MCF 10A (cell line): ENCODE data around the gene GDPD5. TPM values are rescaled to one million over a fixed set of nuclear protein-coding genes. Genes with fewer than 3 reads are reported as not detected.

Experiments used
- BruUV-seq: library from RNA; stranded (reverse); fragments of 400-500 nt; replicated peaks from 2 replicates; lab custom pipeline; 2021; lab: Mats Ljungman, UMichigan
- CTCF ChIA-PET: fragments of 300-600 bp; sonication (Branson Sonifier 250); formaldehyde crosslinking; extraction: SDS; loops from one replicate; lab custom pipeline; 2021; ENCODE audit warnings: antibody characterized with exemption, inconsistent platforms; lab: Yijun Ruan, JAX
- POLR2A ChIA-PET: fragments of 300-600, 350-650 bp; sonication (Branson Sonifier 250); formaldehyde crosslinking; extraction: SDS; loops from one replicate; lab custom pipeline; 2020; ENCODE audit warnings: antibody characterized with exemption, inconsistent platforms; lab: Yijun Ruan, JAX
- DNase-seq: peaks from one replicate; pipeline ENCODE4 v3.0.0-alpha.2; 2018; ENCODE audit not compliant: unreplicated experiment
- H3K27ac Mint-ChIP-seq: one replicate; pipeline ENCODE4 v1.8.0; 2022; ENCODE audit warnings: mild to moderate bottlenecking, low read depth, mixed read lengths; ENCODE audit not compliant: unreplicated experiment
- H3K27me3 Mint-ChIP-seq: one replicate; pipeline ENCODE4 v1.8.0; 2022; ENCODE audit warnings: mixed read lengths; ENCODE audit not compliant: insufficient read depth, unreplicated experiment
- H3K36me3 Mint-ChIP-seq: one replicate; pipeline ENCODE4 v1.8.0; 2022; ENCODE audit warnings: mild to moderate bottlenecking, moderate library complexity, mixed read lengths; ENCODE audit not compliant: insufficient read depth, unreplicated experiment
- H3K4me1 Mint-ChIP-seq: one replicate; pipeline ENCODE4 v1.8.0; 2022; ENCODE audit warnings: mixed read lengths; ENCODE audit not compliant: insufficient read depth, unreplicated experiment
- H3K4me3 Mint-ChIP-seq: one replicate; pipeline ENCODE4 v1.8.0; 2022; ENCODE audit warnings: mild to moderate bottlenecking, moderate library complexity, mixed read lengths; ENCODE audit not compliant: unreplicated experiment
- H3K9me3 Mint-ChIP-seq: one replicate; pipeline ENCODE4 v1.8.0; 2022; ENCODE audit warnings: mixed read lengths; ENCODE audit not compliant: unreplicated experiment
- intact Hi-C: fragments of 100-400 bp; cut with micrococcal nuclease; formaldehyde crosslinking; loops from 2 replicates; pipeline ENCODE4 v1.14.1; 2022
- total RNA-seq: library from RNA; stranded (reverse); gene quantifications from 2 replicates; pipeline ENCODE4 v1.2.3, GENCODE V29; 2022
- TF ChIP-seq, protein P1 (sequence below): fragments of 200-600 bp; IDR thresholded peaks from one replicate; pipeline ENCODE4 v1.8.0; 2022; ENCODE audit warnings: antibody characterized with exemption, mild to moderate bottlenecking; ENCODE audit not compliant: unreplicated experiment

The GDPD5 gene
- total RNA-seq, 1 experiment from 2014 or later: 5.6 TPM

DNA sequence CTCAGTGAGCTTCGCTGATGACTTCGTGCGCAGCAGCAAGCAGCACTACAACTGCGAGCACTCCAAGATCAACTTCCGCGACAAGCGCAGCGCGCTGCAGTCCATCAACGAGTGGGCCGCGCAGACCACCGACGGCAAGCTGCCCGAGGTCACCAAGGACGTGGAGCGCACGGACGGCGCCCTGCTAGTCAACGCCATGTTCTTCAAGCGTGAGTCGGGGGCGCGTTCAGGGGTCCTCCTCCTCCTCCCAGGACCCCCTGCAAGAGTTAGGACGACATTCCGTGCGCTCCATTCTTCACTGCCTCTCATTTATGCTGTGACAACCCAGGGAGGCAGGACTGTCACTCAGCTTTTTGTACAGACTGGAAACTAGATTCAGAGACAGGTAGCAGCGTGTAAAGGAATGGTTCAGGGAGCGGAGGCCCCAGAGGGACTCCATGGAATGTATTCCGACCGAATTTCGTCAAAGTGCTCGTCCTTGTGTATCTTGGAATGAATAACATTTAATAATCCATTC, 41.1 kb upstream of the GDPD5 start:
- CTCF ChIA-PET: interaction anchor here (0.7 to 1.9 kb wide), 4 partner anchors 8 to 641 kb away, joined by 3 to 12 read pairs (median 6); no protein-coding TSS in a partner anchor
- no peaks in the 10 kb centered on the region for H3K9me3 Mint-ChIP-seq
- DNase-seq: no peak
- H3K36me3 Mint-ChIP-seq: peaks cover 44% of the 10 kb centered on the region
- TF ChIP-seq, protein P1, sequence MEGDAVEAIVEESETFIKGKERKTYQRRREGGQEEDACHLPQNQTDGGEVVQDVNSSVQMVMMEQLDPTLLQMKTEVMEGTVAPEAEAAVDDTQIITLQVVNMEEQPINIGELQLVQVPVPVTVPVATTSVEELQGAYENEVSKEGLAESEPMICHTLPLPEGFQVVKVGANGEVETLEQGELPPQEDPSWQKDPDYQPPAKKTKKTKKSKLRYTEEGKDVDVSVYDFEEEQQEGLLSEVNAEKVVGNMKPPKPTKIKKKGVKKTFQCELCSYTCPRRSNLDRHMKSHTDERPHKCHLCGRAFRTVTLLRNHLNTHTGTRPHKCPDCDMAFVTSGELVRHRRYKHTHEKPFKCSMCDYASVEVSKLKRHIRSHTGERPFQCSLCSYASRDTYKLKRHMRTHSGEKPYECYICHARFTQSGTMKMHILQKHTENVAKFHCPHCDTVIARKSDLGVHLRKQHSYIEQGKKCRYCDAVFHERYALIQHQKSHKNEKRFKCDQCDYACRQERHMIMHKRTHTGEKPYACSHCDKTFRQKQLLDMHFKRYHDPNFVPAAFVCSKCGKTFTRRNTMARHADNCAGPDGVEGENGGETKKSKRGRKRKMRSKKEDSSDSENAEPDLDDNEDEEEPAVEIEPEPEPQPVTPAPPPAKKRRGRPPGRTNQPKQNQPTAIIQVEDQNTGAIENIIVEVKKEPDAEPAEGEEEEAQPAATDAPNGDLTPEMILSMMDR: no peak
- POLR2A ChIA-PET: interaction anchor here (0.7 to 3.5 kb wide), 2 partner anchors 8 to 27 kb away, joined by 3 to 28 read pairs; no protein-coding TSS in a partner anchor
- no peaks in the 10 kb centered on the region for H3K27me3 Mint-ChIP-seq
- intact Hi-C loops: no loop called here
- H3K4me3 Mint-ChIP-seq: no peak overlapping the region
- no peak overlapping the region for H3K27ac Mint-ChIP-seq
- H3K4me1 Mint-ChIP-seq: peaks cover 21% of the 10 kb centered on the region
- no TSS peak for BruUV-seq

DNA sequence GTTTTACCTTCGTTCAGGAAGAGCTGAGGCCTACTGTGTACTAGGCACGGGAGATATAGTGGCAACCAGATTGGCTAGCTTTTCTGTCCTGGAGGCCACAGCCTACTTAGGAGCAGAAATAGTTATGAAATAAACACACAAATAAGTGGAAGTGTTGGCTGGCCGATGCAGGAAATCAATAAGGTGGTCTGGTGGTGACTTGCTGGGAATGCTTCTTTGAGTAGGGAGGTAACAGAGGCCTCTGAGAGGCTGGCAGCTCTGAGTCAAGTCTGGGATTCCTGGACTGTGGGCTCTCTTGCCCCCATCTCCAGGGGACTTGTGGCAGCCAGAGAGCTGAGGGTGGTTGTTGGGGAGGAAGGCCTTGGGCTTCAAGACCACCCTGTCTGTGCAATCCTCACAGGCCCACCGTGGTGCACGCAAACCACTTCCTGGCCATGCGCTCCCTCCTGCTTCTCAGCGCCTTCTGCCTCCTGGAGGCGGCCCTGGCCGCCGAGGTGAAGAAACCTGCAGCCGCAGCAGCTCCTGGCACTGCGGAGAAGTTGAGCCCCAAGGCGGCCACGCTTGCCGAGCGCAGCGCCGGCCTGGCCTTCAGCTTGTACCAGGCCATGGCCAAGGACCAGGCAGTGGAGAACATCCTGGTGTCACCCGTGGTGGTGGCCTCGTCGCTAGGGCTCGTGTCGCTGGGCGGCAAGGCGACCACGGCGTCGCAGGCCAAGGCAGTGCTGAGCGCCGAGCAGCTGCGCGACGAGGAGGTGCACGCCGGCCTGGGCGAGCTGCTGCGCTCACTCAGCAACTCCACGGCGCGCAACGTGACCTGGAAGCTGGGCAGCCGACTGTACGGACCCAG, 40.4 kb upstream of the GDPD5 start:
- H3K4me1 Mint-ChIP-seq: peaks cover 26% of the 10 kb centered on the region
- intact Hi-C loops: no loop called here
- H3K9me3 Mint-ChIP-seq: no peaks in the 10 kb centered on the region
- H3K27ac Mint-ChIP-seq: no peak overlapping the region
- no peak overlapping the region for H3K4me3 Mint-ChIP-seq
- no peak for DNase-seq
- no peaks in the 10 kb centered on the region for H3K27me3 Mint-ChIP-seq
- BruUV-seq: no TSS peak
- ChIA-PET POLR2A (interaction anchor here (0.6 to 3.5 kb wide), 3 partner anchors 9 to 389 kb away, joined by 3 to 28 read pairs (median 3); no protein-coding TSS in a partner anchor), CTCF (interaction anchor here (0.6 to 1.3 kb wide), 6 partner anchors 9 to 552 kb away, joined by 3 to 8 read pairs (median 4); no protein-coding TSS in a partner anchor)
- H3K36me3 Mint-ChIP-seq: peaks cover 37% of the 10 kb centered on the region
- TF ChIP-seq, protein P1: no peak

DNA sequence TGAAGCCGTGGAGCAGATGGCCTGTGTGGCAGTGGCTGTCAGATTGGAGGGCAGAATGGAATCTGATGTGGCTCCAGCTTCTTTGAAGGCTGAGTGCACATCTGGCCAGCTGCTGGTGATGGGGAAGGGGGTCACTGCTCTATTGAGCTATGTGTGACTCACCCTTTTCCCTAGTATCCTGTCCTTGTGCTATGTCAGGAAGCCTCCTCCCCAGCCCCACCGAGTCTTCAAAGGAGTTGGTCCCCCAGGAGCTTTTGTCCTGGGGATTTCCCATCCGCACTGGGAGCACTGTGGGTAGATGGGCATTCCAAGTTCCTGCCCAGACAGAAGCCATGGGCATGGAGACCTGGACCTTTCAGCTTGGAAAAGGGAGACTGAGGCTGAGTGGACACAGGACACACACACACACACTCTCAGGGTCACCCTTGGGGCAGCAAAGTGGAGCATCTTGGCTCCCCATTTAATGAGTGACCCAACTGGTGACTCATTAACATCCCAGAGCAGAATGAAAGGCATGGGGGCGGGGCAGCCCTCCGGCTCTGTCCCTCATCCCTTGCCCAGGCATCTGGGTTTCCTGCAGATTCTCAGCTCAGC, 39.6 kb upstream of the GDPD5 start:
- intact Hi-C loops: no loop called here
- Mint-ChIP-seq H3K27me3 (no peaks in the 10 kb centered on the region), H3K4me3 (peak overlapping the region; percentile 36), H3K4me1 (peaks cover 26% of the 10 kb centered on the region), H3K27ac (peak overlapping the region; percentile 94), H3K36me3 (peaks cover 30% of the 10 kb centered on the region), H3K9me3 (no peaks in the 10 kb centered on the region)
- no TSS peak for BruUV-seq
- ChIA-PET CTCF (interaction anchor here (0.6 to 1.3 kb wide), 5 partner anchors 12 to 552 kb away, joined by 3 to 8 read pairs (median 3); no protein-coding TSS in a partner anchor), POLR2A (interaction anchor here (0.6 to 3.5 kb wide), 3 partner anchors 10 to 390 kb away, joined by 3 to 28 read pairs (median 3); no protein-coding TSS in a partner anchor)
- TF ChIP-seq, protein P1: no peak
- peak; percentile 69 for DNase-seq
